Body of pancreas (tissue), 4 donors: Measurements from ENCODE around the gene ARMS2. TPM values are rescaled to one million over a fixed set of nuclear protein-coding genes. Genes with fewer than 3 reads are reported as not detected.

Experiments used
- ATAC-seq: fragments of 150-250 bp; one replicate; pipeline ENCODE4 v1.9.1; 2016
- DNase-seq, 4 donors: peaks; one replicate each; pipeline ENCODE4 v3.0.0-alpha.2; 2019
- H3K27ac ChIP-seq, 4 donors: fragments of 200-600 bp; sonication (generic); 1 replicate in 3 of 4; 2 replicates in 1 of 4; pipeline versions ENCODE4 v1.5.1 to v1.6.1; 2016 to 2019; ENCODE audit warnings: mild to moderate bottlenecking in 1 of 4, mixed read lengths in 1 of 4, moderate library complexity in 1 of 4
- H3K27me3 ChIP-seq, 2 donors: fragments of 200-600 bp; sonication (generic); one replicate each; pipeline ENCODE4 v1.6.0; 2016; ENCODE audit warnings: mild to moderate bottlenecking in 1 of 2
- H3K36me3 ChIP-seq, 2 donors: fragments of 200-600 bp; sonication (generic); replicated peaks in 1 of 2; 2 replicates each; pipeline ENCODE4 v1.5.1; 2016; ENCODE audit warnings: low read depth in 2 of 2; ENCODE audit not compliant: insufficient read depth in 1 of 2
- H3K4me1 ChIP-seq: fragments of 200-600 bp; sonication (generic); one replicate; pipeline ENCODE4 v1.6.0; 2016
- H3K4me3 ChIP-seq, 2 donors: fragments of 200-600 bp; sonication (generic); 1 replicate in 1 of 2; 2 replicates in 1 of 2; pipeline ENCODE4 v1.5.1; 2016 to 2019
- H3K9me3 ChIP-seq, 3 donors: fragments of 200-600 bp; sonication (generic); 1 replicate in 2 of 3; 2 replicates in 1 of 3; pipeline ENCODE4 v1.5.1; 2016
- POLR2A ChIP-seq, 3 donors: fragments of 450-650 bp; IDR thresholded peaks; one replicate each; pipeline ENCODE4 v1.6.1; 2016; ENCODE audit warnings: antibody characterized with exemption in 3 of 3, mild to moderate bottlenecking in 2 of 3
- WGBS, 2 donors: methylation state at CpG; one replicate each; pipeline ENCODE4 v1.1.5; 2017; 5-methylcytosine and 5-hydroxymethylcytosine counted together
- intact Hi-C: fragments of 100-400 bp; cut with DNase I; formaldehyde crosslinking; loops from one replicate; pipeline ENCODE4 v1.15.1; 2023
- total RNA-seq, 2 donors: library from RNA; depleted of rRNA; stranded (reverse); fragments of >200 nt; gene quantifications; one replicate each; pipeline ENCODE4 v1.1.0, GENCODE V29; 2016
- TF ChIP-seq, protein P1 (sequence below), 7 experiments: fragments of 450-650 bp in 4 of 7; fragments of 200-600 bp in 3 of 7; sonication (generic) in 3 of 7; IDR thresholded peaks; one replicate each; pipeline ENCODE4 v1.5.1; 2016 to 2019; ENCODE audit warnings: antibody characterized with exemption in 7 of 7

The ARMS2 gene
- total RNA-seq, 2 donors from 2014 or later = not detected

DNA sequence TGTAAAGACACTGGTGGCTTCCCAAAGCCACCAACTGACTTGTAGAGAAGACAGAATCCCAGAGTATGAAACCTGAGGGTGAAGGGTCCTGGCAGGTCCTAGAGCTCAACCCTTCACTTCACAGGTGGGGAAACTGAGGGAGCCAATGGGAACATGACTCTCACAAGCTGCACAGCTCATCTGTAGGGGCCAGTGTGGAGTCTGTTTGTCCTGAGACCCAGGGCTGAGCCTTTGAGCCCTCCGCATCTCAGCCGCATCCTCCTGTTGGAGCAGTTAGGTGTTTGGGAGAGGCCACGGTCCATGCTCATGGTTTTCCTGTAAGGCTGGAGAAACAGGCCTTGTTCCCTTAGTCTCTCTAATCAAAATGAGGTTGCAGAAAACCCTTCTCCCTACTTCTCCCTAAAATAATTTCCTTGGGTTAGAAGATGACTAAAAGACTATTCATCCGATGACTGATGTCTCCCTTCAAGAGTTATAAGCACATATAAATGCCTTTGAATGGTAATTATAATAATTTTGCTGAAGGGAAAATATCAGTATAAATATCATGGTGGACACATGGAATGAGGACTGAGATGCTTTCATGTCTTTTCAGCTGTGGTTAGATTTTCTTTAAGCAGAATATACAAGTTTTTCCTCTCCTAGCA, 17.2 kb downstream of the ARMS2 start:
- 96% methylated on average over 1 to 4 of the region's 4 CpGs for WGBS, 2 donors
- TF ChIP-seq, protein P1, sequence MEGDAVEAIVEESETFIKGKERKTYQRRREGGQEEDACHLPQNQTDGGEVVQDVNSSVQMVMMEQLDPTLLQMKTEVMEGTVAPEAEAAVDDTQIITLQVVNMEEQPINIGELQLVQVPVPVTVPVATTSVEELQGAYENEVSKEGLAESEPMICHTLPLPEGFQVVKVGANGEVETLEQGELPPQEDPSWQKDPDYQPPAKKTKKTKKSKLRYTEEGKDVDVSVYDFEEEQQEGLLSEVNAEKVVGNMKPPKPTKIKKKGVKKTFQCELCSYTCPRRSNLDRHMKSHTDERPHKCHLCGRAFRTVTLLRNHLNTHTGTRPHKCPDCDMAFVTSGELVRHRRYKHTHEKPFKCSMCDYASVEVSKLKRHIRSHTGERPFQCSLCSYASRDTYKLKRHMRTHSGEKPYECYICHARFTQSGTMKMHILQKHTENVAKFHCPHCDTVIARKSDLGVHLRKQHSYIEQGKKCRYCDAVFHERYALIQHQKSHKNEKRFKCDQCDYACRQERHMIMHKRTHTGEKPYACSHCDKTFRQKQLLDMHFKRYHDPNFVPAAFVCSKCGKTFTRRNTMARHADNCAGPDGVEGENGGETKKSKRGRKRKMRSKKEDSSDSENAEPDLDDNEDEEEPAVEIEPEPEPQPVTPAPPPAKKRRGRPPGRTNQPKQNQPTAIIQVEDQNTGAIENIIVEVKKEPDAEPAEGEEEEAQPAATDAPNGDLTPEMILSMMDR (IDR thresholded peaks at IDR 0.05) = no peak
- TF ChIP-seq POLR2A (IDR thresholded peaks at IDR 0.05) = no peak
- DNase-seq (no peak), ATAC-seq (no peak)
- Histone ChIP-seq H3K36me3 (no peaks in the 10 kb centered on the region), H3K4me3 (no peak overlapping the region), H3K9me3 (no peaks in the 10 kb centered on the region), H3K27ac (no peak overlapping the region), H3K4me1 (no peaks in the 10 kb centered on the region), H3K27me3 (no peaks in the 10 kb centered on the region)
- intact Hi-C loops = no loop called here

GRCh38 chr10:122473116-122473515, 18.7 kb downstream of the ARMS2 start:
- H3K4me3 ChIP-seq = no peak overlapping the region
- intact Hi-C loops = no loop called here
- H3K4me1 ChIP-seq = no peaks in the 10 kb centered on the region
- ATAC-seq (no peak), DNase-seq (no peak)
- no peaks in the 10 kb centered on the region for H3K36me3 ChIP-seq
- no peaks in the 10 kb centered on the region for H3K27me3 ChIP-seq
- H3K27ac ChIP-seq = no peak overlapping the region
- no peaks in the 10 kb centered on the region for H3K9me3 ChIP-seq
- no peak for TF ChIP-seq POLR2A (IDR thresholded peaks at IDR 0.05)
- TF ChIP-seq, protein P1 (IDR thresholded peaks at IDR 0.05) = no peak
- WGBS, 2 donors = 78 to 88% methylated on average over 8 of the region's 8 CpGs

DNA sequence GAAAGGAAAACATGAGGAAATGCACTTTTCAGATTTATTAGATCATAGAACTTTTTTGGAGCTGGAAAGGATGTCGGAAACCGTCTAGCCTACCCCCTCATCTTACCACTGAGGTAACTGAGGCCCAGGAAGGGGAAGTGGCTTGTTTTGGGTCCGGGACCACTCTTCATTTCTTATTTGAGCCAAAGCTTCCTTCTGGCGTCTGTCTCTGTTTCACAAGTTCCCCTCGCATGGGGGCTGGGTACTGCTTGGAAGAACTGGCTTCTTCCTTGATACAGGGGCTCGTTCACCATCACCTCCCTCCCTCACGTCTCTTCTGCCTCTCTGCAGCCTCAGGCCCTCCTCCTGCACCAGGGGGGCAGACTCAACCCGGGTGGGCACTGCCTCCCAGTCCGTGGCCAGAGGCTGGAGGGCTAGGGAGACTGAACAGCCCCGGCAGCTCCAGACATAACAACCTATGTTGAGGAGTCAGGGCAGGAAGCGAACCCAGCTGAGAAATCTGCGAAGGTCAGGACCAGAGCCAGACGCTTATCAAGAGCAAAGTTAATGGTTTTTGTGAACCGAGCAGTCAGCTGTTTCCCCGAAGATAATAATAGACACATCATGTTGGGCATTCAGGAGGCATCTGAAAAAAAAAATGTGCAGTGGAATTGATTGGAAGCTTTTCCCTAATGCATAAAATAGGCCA, 19.8 kb downstream of the ARMS2 start:
- Histone ChIP-seq H3K36me3 (no peaks in the 10 kb centered on the region), H3K27me3 (no peaks in the 10 kb centered on the region), H3K4me3 (no peak overlapping the region), H3K9me3 (no peaks in the 10 kb centered on the region), H3K27ac (no peak overlapping the region), H3K4me1 (no peaks in the 10 kb centered on the region)
- TF ChIP-seq, protein P1 (IDR thresholded peaks at IDR 0.05) = no peak
- no peak for TF ChIP-seq POLR2A (IDR thresholded peaks at IDR 0.05)
- 43 to 51% methylated on average over 15 of the region's 15 CpGs for WGBS, 2 donors
- ATAC-seq (no peak), DNase-seq (no peak)
- intact Hi-C loops = no loop called here

- H3K27ac ChIP-seq = no peak overlapping the region
- TF ChIP-seq, protein P1 (IDR thresholded peaks at IDR 0.05) = no peak
- no peak for TF ChIP-seq POLR2A (IDR thresholded peaks at IDR 0.05)
- peak in 2 of 4 donors; percentile 35 for DNase-seq
- intact Hi-C loops = no loop called here
- 72 to 88% methylated on average over 5 to 12 of the region's 12 CpGs for WGBS, 2 donors
- ATAC-seq = peak; percentile 56
- no peaks in the 10 kb centered on the region for H3K36me3 ChIP-seq
- H3K4me3 ChIP-seq = no peak overlapping the region
- H3K4me1 ChIP-seq = no peaks in the 10 kb centered on the region
- H3K9me3 ChIP-seq = no peaks in the 10 kb centered on the region
- no peaks in the 10 kb centered on the region for H3K27me3 ChIP-seq
Observed at GRCh38 chr10:122475100-122475499, 20.6 kb downstream of the ARMS2 start.
